K562 (cell line): Measurements from ENCODE around the gene FLII. TPM values are rescaled to one million over a fixed set of nuclear protein-coding genes. Genes with fewer than 3 reads are reported as not detected.

Source experiments
- EP300 ChIP-seq: IDR thresholded peaks from 2 replicates; pipeline ENCODE4 v1.6.1; 2012; ENCODE audit warnings: low read length, improper control_type of control experiment
- MCM7 ChIP-seq, 2 experiments: fragments of 450-650 bp; IDR thresholded peaks; 2 replicates each; pipeline ENCODE4 v1.6.1; 2016 to 2018
- RBM14 ChIP-seq: fragments of 200-400 bp; formaldehyde crosslinking; IDR thresholded peaks from 2 replicates; pipeline ENCODE4 v1.6.1; 2018; ENCODE audit warnings: low read depth, mild to moderate bottlenecking, low read length, moderate library complexity, borderline replicate concordance; ENCODE audit not compliant: insufficient read depth
- SMARCA4 ChIP-seq: fragments of 450-650 bp; IDR thresholded peaks from 2 replicates; pipeline ENCODE4 v1.6.1; 2016
- TAF7 ChIP-seq: fragments of 450-650 bp; IDR thresholded peaks from 2 replicates; pipeline ENCODE4 v1.6.1; 2016; ENCODE audit warnings: missing genetic modification characterization, missing compliant biosample characterization
- TARDBP ChIP-seq: fragments of 450-650 bp; IDR thresholded peaks from 2 replicates; pipeline ENCODE4 v1.6.1; 2016
- ZNF589 ChIP-seq: fragments of 200-800 bp; sonication (Bioruptor generic); IDR thresholded peaks from 2 replicates; pipeline ENCODE4 v1.6.1; 2016; ENCODE audit warnings: low read depth, missing genetic modification characterization, missing compliant biosample characterization
- ZNF780A ChIP-seq: fragments of 250-450 bp; sonication (Bioruptor Pico); IDR thresholded peaks from 2 replicates; pipeline ENCODE4 v1.5.0; 2021; ENCODE audit warnings: mild to moderate bottlenecking
- polyA plus RNA-seq, 8 experiments: library from polyadenylated mRNA; depleted of rRNA in 4 of 8; stranded (reverse) in 5 of 8; unstranded in 3 of 8; fragments of >200 nt; fragmentation: Nextera tagmentation in 2 of 8; fragmentation: Illumina TruSeq in 1 of 8; extraction: Ambion mirVana in 2 of 8; extraction: Trizol in 1 of 8; gene quantifications; 2 replicates each; pipeline versions ENCODE4 v1.2.1 to v1.2.3, GENCODE V29; 2011 to 2014; ENCODE audit warnings: inconsistent platforms in 1 of 8, missing spikeins in 1 of 8
- total RNA-seq, 7 experiments: library from RNA; depleted of rRNA in 6 of 7; stranded (reverse); fragments of >200 nt in 6 of 7; fragmentation: Illumina TruSeq in 2 of 7; extraction: Trizol in 2 of 7; gene quantifications; 2 replicates each; pipeline versions ENCODE4 v1.2.1 to v1.2.3, GENCODE V29; 2011 to 2021; ENCODE audit warnings: low replicate concordance in 1 of 7
- TF ChIP-seq, protein P1 (sequence below): fragments of 450-650 bp; IDR thresholded peaks from 2 replicates; pipeline ENCODE4 v1.6.1; 2016; ENCODE audit warnings: borderline replicate concordance
- TF ChIP-seq, protein P2 (sequence below): fragments of 250-450 bp; sonication (Bioruptor Pico); IDR thresholded peaks from 2 replicates; pipeline ENCODE4 v1.8.0; 2022; ENCODE audit warnings: moderate library complexity, mild to moderate bottlenecking, inconsistent platforms
- TF ChIP-seq, protein P3 (sequence below): fragments of 200-600 bp; sonication (generic); IDR thresholded peaks from one replicate; pipeline ENCODE4 v1.6.1; 2012; ENCODE audit warnings: mild to moderate bottlenecking, low read depth, low read length, inconsistent platforms
- TF ChIP-seq, protein P4 (sequence below): fragments of 250-450 bp; sonication (Bioruptor Pico); IDR thresholded peaks from 2 replicates; pipeline ENCODE4 v1.4.0; 2020

Gene FLII
- total and polyA plus RNA-seq, 9 of the 15 experiments (the other 6 are each of a cell fraction or from before 2014, with no cell fraction given) = 11.7 to 126 (median 82.5) TPM

DNA sequence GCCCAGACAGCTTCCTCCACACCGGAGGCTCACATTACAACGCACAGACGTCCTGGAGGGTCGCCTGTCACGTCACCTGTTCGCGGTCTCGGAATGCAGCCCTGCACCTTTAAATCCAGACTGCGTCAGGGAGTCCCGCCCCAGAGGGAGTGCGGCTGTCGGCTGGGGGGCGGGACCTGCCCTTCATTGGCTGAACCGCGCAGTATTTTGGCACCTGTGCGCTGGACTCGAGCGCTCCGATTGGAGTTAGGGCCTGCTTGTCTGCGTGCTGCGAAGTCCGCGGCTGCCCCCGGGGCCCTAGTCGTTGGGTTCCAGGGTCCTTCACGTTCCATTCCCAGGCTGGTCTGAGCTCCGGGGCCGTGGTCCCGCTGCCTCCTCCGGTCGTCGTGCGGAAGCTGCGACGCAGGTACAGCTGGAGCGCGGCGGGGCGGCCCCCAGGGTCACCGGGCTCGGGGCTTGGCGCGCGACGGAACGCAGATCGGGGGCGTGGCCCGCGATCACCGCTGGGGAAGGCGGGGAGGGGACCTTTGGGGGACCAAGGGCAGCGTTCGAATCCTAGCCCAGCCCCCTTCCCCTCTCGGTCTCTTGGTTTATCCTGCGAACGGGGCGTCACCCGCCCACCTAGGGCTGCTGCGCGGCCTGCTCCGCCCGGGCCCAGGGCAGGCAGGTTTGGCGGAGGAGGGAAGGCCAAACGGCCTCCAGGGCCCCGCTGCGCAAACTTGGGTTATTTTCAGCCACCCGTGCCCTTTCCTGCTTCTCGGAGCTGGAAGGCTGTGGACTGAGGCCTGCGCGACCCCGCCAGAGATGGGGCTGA lies 2.0 kb upstream of the FLII start, which contains the start of gene MIEF2 (continued):
- TF ChIP-seq, protein P1, sequence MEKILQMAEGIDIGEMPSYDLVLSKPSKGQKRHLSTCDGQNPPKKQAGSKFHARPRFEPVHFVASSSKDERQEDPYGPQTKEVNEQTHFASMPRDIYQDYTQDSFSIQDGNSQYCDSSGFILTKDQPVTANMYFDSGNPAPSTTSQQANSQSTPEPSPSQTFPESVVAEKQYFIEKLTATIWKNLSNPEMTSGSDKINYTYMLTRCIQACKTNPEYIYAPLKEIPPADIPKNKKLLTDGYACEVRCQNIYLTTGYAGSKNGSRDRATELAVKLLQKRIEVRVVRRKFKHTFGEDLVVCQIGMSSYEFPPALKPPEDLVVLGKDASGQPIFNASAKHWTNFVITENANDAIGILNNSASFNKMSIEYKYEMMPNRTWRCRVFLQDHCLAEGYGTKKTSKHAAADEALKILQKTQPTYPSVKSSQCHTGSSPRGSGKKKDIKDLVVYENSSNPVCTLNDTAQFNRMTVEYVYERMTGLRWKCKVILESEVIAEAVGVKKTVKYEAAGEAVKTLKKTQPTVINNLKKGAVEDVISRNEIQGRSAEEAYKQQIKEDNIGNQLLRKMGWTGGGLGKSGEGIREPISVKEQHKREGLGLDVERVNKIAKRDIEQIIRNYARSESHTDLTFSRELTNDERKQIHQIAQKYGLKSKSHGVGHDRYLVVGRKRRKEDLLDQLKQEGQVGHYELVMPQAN = no peak
- TF ChIP-seq ZNF780A (CRISPR knock-in tag) = no peak
- TF ChIP-seq, protein P2, sequence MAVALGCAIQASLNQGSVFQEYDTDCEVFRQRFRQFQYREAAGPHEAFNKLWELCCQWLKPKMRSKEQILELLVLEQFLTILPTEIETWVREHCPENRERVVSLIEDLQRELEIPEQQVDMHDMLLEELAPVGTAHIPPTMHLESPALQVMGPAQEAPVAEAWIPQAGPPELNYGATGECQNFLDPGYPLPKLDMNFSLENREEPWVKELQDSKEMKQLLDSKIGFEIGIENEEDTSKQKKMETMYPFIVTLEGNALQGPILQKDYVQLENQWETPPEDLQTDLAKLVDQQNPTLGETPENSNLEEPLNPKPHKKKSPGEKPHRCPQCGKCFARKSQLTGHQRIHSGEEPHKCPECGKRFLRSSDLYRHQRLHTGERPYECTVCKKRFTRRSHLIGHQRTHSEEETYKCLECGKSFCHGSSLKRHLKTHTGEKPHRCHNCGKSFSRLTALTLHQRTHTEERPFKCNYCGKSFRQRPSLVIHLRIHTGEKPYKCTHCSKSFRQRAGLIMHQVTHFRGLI = no peak
- no peak for TF ChIP-seq SMARCA4
- TF ChIP-seq ZNF589 (CRISPR knock-in tag) = no peak
- TF ChIP-seq MCM7 (IDR thresholded peaks at IDR 0.05) = no peak
- TF ChIP-seq TARDBP = no peak
- no peak for TF ChIP-seq EP300
- no peak for TF ChIP-seq RBM14
- TF ChIP-seq, protein P3, sequence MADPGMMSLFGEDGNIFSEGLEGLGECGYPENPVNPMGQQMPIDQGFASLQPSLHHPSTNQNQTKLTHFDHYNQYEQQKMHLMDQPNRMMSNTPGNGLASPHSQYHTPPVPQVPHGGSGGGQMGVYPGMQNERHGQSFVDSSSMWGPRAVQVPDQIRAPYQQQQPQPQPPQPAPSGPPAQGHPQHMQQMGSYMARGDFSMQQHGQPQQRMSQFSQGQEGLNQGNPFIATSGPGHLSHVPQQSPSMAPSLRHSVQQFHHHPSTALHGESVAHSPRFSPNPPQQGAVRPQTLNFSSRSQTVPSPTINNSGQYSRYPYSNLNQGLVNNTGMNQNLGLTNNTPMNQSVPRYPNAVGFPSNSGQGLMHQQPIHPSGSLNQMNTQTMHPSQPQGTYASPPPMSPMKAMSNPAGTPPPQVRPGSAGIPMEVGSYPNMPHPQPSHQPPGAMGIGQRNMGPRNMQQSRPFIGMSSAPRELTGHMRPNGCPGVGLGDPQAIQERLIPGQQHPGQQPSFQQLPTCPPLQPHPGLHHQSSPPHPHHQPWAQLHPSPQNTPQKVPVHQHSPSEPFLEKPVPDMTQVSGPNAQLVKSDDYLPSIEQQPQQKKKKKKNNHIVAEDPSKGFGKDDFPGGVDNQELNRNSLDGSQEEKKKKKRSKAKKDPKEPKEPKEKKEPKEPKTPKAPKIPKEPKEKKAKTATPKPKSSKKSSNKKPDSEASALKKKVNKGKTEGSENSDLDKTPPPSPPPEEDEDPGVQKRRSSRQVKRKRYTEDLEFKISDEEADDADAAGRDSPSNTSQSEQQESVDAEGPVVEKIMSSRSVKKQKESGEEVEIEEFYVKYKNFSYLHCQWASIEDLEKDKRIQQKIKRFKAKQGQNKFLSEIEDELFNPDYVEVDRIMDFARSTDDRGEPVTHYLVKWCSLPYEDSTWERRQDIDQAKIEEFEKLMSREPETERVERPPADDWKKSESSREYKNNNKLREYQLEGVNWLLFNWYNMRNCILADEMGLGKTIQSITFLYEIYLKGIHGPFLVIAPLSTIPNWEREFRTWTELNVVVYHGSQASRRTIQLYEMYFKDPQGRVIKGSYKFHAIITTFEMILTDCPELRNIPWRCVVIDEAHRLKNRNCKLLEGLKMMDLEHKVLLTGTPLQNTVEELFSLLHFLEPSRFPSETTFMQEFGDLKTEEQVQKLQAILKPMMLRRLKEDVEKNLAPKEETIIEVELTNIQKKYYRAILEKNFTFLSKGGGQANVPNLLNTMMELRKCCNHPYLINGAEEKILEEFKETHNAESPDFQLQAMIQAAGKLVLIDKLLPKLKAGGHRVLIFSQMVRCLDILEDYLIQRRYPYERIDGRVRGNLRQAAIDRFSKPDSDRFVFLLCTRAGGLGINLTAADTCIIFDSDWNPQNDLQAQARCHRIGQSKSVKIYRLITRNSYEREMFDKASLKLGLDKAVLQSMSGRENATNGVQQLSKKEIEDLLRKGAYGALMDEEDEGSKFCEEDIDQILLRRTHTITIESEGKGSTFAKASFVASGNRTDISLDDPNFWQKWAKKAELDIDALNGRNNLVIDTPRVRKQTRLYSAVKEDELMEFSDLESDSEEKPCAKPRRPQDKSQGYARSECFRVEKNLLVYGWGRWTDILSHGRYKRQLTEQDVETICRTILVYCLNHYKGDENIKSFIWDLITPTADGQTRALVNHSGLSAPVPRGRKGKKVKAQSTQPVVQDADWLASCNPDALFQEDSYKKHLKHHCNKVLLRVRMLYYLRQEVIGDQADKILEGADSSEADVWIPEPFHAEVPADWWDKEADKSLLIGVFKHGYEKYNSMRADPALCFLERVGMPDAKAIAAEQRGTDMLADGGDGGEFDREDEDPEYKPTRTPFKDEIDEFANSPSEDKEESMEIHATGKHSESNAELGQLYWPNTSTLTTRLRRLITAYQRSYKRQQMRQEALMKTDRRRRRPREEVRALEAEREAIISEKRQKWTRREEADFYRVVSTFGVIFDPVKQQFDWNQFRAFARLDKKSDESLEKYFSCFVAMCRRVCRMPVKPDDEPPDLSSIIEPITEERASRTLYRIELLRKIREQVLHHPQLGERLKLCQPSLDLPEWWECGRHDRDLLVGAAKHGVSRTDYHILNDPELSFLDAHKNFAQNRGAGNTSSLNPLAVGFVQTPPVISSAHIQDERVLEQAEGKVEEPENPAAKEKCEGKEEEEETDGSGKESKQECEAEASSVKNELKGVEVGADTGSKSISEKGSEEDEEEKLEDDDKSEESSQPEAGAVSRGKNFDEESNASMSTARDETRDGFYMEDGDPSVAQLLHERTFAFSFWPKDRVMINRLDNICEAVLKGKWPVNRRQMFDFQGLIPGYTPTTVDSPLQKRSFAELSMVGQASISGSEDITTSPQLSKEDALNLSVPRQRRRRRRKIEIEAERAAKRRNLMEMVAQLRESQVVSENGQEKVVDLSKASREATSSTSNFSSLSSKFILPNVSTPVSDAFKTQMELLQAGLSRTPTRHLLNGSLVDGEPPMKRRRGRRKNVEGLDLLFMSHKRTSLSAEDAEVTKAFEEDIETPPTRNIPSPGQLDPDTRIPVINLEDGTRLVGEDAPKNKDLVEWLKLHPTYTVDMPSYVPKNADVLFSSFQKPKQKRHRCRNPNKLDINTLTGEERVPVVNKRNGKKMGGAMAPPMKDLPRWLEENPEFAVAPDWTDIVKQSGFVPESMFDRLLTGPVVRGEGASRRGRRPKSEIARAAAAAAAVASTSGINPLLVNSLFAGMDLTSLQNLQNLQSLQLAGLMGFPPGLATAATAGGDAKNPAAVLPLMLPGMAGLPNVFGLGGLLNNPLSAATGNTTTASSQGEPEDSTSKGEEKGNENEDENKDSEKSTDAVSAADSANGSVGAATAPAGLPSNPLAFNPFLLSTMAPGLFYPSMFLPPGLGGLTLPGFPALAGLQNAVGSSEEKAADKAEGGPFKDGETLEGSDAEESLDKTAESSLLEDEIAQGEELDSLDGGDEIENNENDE = no peak
- TF ChIP-seq TAF7 (tag) = no peak
- TF ChIP-seq, protein P4, sequence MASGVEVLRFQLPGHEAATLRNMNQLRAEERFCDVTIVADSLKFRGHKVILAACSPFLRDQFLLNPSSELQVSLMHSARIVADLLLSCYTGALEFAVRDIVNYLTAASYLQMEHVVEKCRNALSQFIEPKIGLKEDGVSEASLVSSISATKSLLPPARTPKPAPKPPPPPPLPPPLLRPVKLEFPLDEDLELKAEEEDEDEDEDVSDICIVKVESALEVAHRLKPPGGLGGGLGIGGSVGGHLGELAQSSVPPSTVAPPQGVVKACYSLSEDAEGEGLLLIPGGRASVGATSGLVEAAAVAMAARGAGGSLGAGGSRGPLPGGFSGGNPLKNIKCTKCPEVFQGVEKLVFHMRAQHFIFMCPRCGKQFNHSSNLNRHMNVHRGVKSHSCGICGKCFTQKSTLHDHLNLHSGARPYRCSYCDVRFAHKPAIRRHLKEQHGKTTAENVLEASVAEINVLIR (CRISPR knock-in tag) = no peak
